ENCODE results near the gene SARDH.

- TF ChIP-seq, protein P1, sequence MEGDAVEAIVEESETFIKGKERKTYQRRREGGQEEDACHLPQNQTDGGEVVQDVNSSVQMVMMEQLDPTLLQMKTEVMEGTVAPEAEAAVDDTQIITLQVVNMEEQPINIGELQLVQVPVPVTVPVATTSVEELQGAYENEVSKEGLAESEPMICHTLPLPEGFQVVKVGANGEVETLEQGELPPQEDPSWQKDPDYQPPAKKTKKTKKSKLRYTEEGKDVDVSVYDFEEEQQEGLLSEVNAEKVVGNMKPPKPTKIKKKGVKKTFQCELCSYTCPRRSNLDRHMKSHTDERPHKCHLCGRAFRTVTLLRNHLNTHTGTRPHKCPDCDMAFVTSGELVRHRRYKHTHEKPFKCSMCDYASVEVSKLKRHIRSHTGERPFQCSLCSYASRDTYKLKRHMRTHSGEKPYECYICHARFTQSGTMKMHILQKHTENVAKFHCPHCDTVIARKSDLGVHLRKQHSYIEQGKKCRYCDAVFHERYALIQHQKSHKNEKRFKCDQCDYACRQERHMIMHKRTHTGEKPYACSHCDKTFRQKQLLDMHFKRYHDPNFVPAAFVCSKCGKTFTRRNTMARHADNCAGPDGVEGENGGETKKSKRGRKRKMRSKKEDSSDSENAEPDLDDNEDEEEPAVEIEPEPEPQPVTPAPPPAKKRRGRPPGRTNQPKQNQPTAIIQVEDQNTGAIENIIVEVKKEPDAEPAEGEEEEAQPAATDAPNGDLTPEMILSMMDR (IDR thresholded peaks at IDR 0.05): no peak
- TF ChIP-seq POLR2A (IDR thresholded peaks at IDR 0.05): no peak
These were observed 45.2 kb upstream of the SARDH start for GRCh38 chr9:133783331-133783731.
